Activated CD4-positive, alpha-beta memory T cell treated with anti-CD3 and anti-CD28 coated beads for 36 hours (primary cell): ENCODE results near the gene CASP6. TPM values are rescaled to one million over a fixed set of nuclear protein-coding genes. Genes with fewer than 3 reads are reported as not detected.
"Not testable (repeated sequence)": the region's sequence is repeated elsewhere in the genome, so short reads cannot be mapped to it uniquely, and the experiment has no call there.

Experiments used
- CTCF ChIA-PET: fragments of 350-600 bp; sonication (Branson Sonifier 250); formaldehyde crosslinking; loops from one replicate; lab custom pipeline; 2021; ENCODE audit warnings: antibody characterized with exemption, inconsistent platforms; lab: Charles Lee
- POLR2A ChIA-PET: fragments of 350-600 bp; sonication (Branson Sonifier 250); formaldehyde crosslinking; loops from one replicate; lab custom pipeline; 2021; ENCODE audit warnings: antibody characterized with exemption; lab: Charles Lee
- DNase-seq: peaks from one replicate; pipeline ENCODE4 v3.0.0-alpha.2; 2020
- H3K27ac Mint-ChIP-seq: one replicate; pipeline ENCODE4 v1.8.0; 2021; ENCODE audit warnings: mixed read lengths
- H3K27me3 Mint-ChIP-seq: one replicate; pipeline ENCODE4 v1.8.0; 2021; ENCODE audit warnings: mixed read lengths
- H3K36me3 Mint-ChIP-seq: one replicate; pipeline ENCODE4 v1.8.0; 2021; ENCODE audit warnings: mixed read lengths
- H3K4me1 Mint-ChIP-seq: one replicate; pipeline ENCODE4 v1.8.0; 2021; ENCODE audit warnings: low read depth, mixed read lengths
- H3K4me3 Mint-ChIP-seq: one replicate; pipeline ENCODE4 v1.8.0; 2021; ENCODE audit warnings: mild to moderate bottlenecking, mixed read lengths
- H3K9me3 Mint-ChIP-seq: one replicate; pipeline ENCODE4 v1.8.0; 2021; ENCODE audit warnings: mixed read lengths
- intact Hi-C: fragments of 100-400 bp; cut with micrococcal nuclease; formaldehyde crosslinking; loops from one replicate; pipeline ENCODE4 v1.15.1; 2023
- total RNA-seq, 2 experiments: library from RNA; stranded (reverse); gene quantifications; one replicate each; pipeline ENCODE4 v1.2.3, GENCODE V29; 2021

The CASP6 gene
- total RNA-seq, 2 experiments from 2014 or later, result 18.4 to 29.9 TPM

DNA sequence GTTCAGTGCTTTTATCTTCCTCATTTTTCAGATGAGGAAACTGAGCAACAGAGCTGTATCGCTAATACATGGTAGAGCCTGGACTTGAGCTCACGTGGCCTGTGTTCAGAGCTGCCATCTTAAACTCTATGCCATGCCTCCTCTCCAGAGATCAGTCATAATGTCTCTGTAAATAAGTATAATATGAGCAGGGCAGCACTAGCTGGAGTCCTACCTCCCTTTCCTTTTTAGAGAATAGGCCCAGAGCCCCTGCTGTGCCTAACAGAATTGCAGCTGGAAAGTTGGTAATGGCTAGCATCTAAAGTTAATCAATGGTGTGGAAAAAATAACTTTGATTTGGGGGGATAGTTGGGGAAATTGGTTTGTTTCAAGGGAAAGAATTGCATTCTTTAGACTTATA is 20.4 kb downstream of the CASP6 start:
- ChIA-PET CTCF (interaction anchor here (2.0 kb wide), 1 partner anchor 20 kb away, joined by 4 read pairs; no protein-coding TSS in a partner anchor), POLR2A (interaction anchor here (0.7 kb wide), 1 partner anchor 19 kb away, joined by 3 read pairs; no protein-coding TSS in a partner anchor)
- DNase-seq, result no peak
- Mint-ChIP-seq H3K4me3 (no peak overlapping the region), H3K9me3 (no peaks in the 10 kb centered on the region), H3K27ac (no peak overlapping the region), H3K4me1 (peaks cover 30% of the 10 kb centered on the region), H3K27me3 (no peaks in the 10 kb centered on the region), H3K36me3 (peaks cover 32% of the 10 kb centered on the region)
- intact Hi-C loops, result no loop called here

DNA sequence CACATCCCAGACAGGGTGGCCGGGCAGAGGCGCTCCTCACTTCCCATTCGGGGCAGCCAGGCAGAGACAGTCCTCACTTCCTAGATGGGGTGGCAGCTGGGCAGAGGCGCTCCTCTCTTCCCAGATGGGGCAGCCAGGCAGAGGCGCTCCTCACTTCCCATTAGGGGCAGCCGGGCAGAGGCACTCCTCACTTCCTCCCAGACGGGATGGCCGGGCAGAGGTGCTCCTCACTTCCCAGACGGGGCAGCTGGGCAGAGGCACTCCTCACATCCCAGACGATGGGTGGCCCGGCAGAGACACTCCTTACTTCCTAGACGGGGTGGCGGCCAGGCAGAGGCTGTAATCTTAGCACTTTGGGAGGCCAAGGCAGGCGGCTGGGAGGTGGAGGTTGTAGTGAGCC is 24.3 kb downstream of the CASP6 start:
- H3K4me3 Mint-ChIP-seq, CTCF ChIA-PET, H3K27me3 Mint-ChIP-seq, intact Hi-C loops, POLR2A ChIA-PET, H3K27ac Mint-ChIP-seq, H3K9me3 Mint-ChIP-seq, DNase-seq: not testable (repeated sequence)
- Mint-ChIP-seq H3K36me3 (peaks cover 20% of the 10 kb centered on the region), H3K4me1 (peaks cover 24% of the 10 kb centered on the region)

DNA sequence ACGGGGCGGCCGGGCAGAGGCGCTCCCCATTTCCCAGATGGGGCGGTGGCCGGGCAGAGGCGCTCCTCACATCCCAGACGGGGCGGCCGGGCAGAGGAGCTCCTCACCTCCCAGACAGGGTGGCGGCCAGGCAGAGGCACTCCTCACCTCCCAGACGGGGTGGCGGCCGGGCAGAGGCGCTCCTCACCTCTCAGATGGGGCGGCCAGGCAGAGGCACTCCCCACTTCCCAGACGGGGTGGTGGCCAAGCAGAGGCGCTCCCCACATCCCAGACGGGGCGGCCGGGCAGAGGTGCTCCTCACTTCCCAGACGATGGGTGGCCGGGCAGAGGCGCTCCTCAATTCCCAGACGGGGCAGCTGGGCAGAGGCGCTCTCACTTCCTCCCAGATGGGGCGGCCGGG is 24.8 kb downstream of the CASP6 start:
- peaks cover 20% of the 10 kb centered on the region for H3K36me3 Mint-ChIP-seq
- intact Hi-C loops, DNase-seq, POLR2A ChIA-PET, H3K27me3 Mint-ChIP-seq, H3K4me3 Mint-ChIP-seq, H3K9me3 Mint-ChIP-seq, H3K27ac Mint-ChIP-seq, CTCF ChIA-PET: not testable (repeated sequence)
- peaks cover 19% of the 10 kb centered on the region for H3K4me1 Mint-ChIP-seq

DNA sequence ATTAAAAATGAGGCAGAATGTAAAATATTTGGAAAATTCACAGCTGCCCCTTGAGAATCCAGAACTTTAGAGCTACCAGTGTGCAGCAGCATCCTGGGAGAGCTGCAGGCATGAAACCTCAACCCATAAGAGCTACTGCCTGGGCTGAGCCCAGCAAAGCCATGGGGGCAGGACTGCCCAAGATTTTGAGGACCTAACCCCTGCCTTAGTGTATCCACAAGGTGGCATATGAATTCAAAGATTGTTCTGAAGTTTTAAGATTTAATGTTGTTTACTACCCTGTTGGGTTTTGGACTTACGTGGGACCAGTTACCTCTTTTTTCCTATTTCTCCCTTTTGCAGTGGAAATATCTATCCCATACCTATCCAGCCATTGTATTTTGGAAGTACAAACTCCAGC is 26.4 kb downstream of the CASP6 start:
- Mint-ChIP-seq H3K9me3 (no peaks in the 10 kb centered on the region), H3K27ac (no peak overlapping the region), H3K4me1 (peaks cover 7% of the 10 kb centered on the region), H3K4me3 (no peak overlapping the region), H3K27me3 (no peaks in the 10 kb centered on the region), H3K36me3 (peaks cover 23% of the 10 kb centered on the region)
- POLR2A ChIA-PET, result no interaction called here
- CTCF ChIA-PET, result interaction anchor here (0.7 kb wide), 1 partner anchor 26 kb away, joined by 3 read pairs; no protein-coding TSS in a partner anchor
- intact Hi-C loops, result no loop called here
- no peak for DNase-seq

DNA sequence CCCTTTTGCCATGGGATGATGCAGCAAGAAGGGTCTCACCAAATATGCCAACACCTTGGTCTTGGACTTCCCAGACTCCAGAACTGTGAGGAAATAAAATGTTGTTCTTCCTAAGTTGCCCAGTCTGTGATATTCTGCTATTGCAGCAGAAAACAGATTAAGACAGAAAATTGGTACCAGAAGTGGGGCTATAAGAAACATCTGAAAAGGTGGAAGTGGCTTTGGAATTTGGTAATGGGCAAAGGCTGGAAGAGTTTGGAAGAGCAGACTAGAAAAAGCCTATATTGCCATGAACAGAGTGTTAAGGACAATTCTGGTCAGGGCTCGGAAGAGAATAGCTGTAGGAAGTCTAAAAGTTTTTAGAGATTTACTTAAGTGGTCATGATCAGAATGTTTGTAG is 27.4 kb downstream of the CASP6 start:
- Mint-ChIP-seq H3K27me3 (no peaks in the 10 kb centered on the region), H3K36me3 (peaks cover 33% of the 10 kb centered on the region), H3K4me1 (peaks cover 18% of the 10 kb centered on the region), H3K9me3 (peaks cover 10% of the 10 kb centered on the region), H3K27ac (no peak overlapping the region), H3K4me3 (no peak overlapping the region)
- intact Hi-C loops, result no loop called here
- POLR2A ChIA-PET, result no interaction called here
- CTCF ChIA-PET, result no interaction called here
- no peak for DNase-seq

DNA sequence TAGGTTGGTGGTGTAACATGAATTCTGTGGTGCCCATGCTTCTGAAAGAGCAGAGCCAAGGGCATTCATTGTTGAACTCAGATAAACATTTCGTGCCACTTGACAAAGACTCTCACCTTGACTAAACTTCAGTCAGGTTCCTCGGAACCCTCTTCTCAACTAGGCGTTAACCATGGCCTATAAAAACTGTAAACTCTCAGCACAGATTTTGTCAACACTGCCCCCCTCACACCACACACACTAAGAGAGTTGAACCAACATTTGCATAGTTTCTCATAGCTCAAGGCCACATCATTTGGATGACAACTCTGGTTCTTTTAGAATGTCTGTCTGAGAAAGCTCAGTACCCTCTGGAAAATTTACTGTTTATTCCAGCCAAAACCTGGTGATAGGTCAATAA is 28.1 kb downstream of the CASP6 start:
- CTCF ChIA-PET, result no interaction called here
- POLR2A ChIA-PET, result no interaction called here
- Mint-ChIP-seq H3K36me3 (peaks cover 36% of the 10 kb centered on the region), H3K4me3 (no peak overlapping the region), H3K4me1 (peaks cover 19% of the 10 kb centered on the region), H3K9me3 (peaks cover 13% of the 10 kb centered on the region), H3K27me3 (no peaks in the 10 kb centered on the region), H3K27ac (no peak overlapping the region)
- DNase-seq, result no peak
- intact Hi-C loops, result no loop called here

DNA sequence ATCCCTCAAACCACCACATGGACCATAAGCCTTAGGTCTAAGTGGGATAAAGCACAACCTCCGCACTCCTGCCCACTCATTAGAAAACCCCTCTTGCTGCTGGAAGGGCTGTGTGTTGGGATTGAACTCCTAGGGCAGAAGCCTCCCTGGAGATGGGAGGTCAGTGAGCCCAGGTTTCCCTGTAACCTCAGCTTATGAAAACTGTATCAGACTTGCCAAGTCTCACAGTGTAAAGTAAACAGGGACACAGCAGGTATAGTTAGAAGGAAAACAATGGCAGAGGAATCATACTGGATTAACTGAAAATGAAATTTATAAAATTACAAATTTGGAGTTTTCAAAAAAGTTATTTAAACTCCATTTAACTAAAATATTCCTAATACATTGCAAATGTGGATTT is 29.9 kb downstream of the CASP6 start:
- no peak for DNase-seq
- H3K4me1 Mint-ChIP-seq, result peaks cover 30% of the 10 kb centered on the region
- H3K27ac Mint-ChIP-seq, result no peak overlapping the region
- H3K36me3 Mint-ChIP-seq, result peaks cover 30% of the 10 kb centered on the region
- intact Hi-C loops, result no loop called here
- POLR2A ChIA-PET, result no interaction called here
- H3K27me3 Mint-ChIP-seq, result no peaks in the 10 kb centered on the region
- H3K4me3 Mint-ChIP-seq, result no peak overlapping the region
- CTCF ChIA-PET, result interaction anchor here (1.0 kb wide), 1 partner anchor 240 kb away, joined by 3 read pairs; no protein-coding TSS in a partner anchor
- peaks cover 13% of the 10 kb centered on the region for H3K9me3 Mint-ChIP-seq

DNA sequence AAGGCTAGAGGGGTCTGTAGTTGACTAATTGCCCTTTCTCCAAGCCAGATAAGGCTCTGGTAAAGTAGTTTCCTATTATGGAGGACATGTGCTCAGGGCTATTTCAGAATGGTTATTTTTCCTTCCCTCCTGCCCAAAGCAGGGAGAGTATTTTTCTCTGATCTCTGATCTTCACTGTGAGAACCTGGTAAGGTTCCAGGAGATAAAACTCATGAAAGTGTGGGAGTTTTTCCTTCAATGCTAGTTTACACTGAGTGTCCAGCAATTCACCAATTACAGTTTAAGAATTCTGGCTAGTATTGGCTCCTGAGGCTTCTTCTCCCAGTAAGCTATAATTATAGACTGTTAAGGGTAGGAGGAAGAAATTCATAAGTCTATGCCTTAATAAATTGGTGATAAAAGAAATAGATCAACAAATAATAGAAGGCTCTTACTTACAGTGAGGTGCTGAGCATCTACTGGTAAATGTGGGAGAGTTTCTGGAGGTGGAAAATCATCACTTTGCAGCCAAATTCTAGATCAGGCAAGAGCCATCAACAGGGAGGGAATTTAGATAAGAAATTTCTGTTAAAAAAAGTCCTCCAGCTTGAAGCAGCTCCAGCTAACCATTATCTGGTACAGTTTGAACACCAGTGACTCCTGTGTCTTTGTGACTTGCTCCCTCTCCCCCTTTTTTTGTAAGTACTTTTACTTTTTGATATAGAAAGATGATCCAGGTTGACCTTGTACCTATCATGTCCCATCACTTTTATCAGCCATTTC is 30.9 kb downstream of the CASP6 start:
- DNase-seq, result no peak
- Mint-ChIP-seq H3K27ac (no peak overlapping the region), H3K27me3 (no peaks in the 10 kb centered on the region), H3K36me3 (peaks cover 29% of the 10 kb centered on the region), H3K4me3 (no peak overlapping the region), H3K4me1 (peaks cover 37% of the 10 kb centered on the region), H3K9me3 (peaks cover 13% of the 10 kb centered on the region)
- ChIA-PET POLR2A (no interaction called here), CTCF (interaction anchor here (1.2 kb wide), 1 partner anchor 101 kb away, joined by 3 read pairs; no protein-coding TSS in a partner anchor)
- intact Hi-C loops, result no loop called here

DNA sequence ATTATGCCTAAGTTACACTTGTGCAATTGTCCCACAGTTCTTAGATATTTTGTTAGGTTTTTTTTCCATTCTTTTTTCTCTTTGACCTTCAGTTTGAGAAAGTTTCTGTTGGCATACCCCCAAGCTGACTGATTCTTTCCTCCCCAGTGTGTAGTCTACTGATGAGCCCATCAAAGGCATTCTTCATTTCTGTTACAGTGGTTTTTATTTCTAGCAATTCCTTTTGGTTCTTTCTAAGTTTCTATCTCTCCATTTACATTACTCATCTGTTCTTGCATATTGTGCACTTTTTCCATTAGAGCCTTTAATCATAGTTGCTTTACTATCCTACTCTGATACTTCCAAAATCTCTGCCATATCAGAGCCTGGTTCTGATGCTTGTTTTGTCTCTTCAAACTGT is 31.9 kb downstream of the CASP6 start:
- intact Hi-C loops, result no loop called here
- Mint-ChIP-seq H3K4me1 (peaks cover 47% of the 10 kb centered on the region), H3K36me3 (peaks cover 27% of the 10 kb centered on the region), H3K27me3 (no peaks in the 10 kb centered on the region), H3K4me3 (no peak overlapping the region), H3K27ac (peak overlapping the region; percentile 18), H3K9me3 (peaks cover 13% of the 10 kb centered on the region)
- ChIA-PET CTCF (interaction anchor here (1.2 kb wide), 1 partner anchor 100 kb away, joined by 3 read pairs; no protein-coding TSS in a partner anchor), POLR2A (no interaction called here)
- no peak for DNase-seq

DNA sequence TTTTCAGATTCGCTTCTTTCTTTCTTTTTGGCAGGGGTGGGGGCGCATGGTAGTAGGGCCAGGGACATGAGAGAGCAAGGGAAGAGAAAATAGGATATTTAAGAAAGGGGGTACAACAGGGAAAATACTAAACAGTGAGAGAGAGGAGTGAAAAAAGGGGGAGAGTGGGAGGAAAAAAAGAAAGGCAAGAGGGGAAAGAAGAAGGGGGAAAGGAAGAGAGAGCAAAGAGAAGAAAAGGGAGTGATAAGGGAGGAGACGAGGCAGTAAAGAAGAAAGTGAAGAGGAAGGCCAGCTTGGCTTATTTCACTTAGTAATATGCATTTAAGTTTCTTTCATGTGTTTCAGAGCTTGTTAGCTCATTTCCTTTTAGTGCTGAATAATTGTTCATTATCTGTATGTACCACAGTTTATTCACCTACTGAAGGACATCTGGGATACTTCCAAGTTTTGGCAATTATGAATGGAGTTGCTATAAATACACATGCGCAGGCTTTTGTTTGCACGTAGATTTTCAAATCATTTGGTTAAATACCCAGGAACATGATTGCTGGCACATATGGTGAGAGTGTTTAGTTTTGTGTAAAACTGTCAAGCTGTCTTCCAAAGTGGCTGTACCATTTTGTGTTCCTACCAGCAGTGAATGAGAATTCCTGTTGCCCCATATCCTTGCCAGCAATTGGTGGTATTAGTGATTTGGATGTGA is 37.3 kb downstream of the CASP6 start:
- DNase-seq, result no peak
- ChIA-PET POLR2A (no interaction called here), CTCF (no interaction called here)
- Mint-ChIP-seq H3K4me1 (peaks cover 48% of the 10 kb centered on the region), H3K9me3 (peaks cover 3% of the 10 kb centered on the region), H3K27ac (no peak overlapping the region), H3K27me3 (no peaks in the 10 kb centered on the region), H3K4me3 (no peak overlapping the region), H3K36me3 (peaks cover 12% of the 10 kb centered on the region)
- intact Hi-C loops, result loop anchor here (10.0 kb wide), 1 partner anchor 299 kb away; no protein-coding TSS in a partner anchor

DNA sequence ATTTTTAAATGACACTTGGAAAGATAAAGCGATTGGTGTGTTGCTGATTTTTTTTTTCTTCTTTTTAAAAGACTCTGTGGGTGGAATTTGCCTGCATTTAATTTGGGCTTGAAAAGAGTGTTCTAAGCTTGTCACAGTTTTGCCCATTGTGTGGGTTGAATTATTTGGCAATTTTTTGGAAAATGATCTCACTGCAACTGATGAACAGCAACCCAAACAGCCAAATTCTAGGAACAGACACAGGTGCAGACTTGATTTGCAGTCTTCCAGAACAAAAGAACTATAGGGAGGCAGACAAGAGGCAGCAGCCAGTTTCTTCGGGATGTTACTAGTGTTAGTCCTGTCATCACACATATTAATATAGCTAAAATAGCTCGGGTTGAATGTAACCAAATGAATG is 40.5 kb downstream of the CASP6 start:
- H3K9me3 Mint-ChIP-seq, result no peaks in the 10 kb centered on the region
- POLR2A ChIA-PET, result interaction anchor here (0.6 kb wide), 1 partner anchor 54 kb away, joined by 3 read pairs; no protein-coding TSS in a partner anchor
- H3K27ac Mint-ChIP-seq, result no peak overlapping the region
- no peak for DNase-seq
- CTCF ChIA-PET, result interaction anchor here (1.0 kb wide), 1 partner anchor 230 kb away, joined by 3 read pairs; no protein-coding TSS in a partner anchor
- H3K27me3 Mint-ChIP-seq, result no peaks in the 10 kb centered on the region
- H3K4me3 Mint-ChIP-seq, result no peak overlapping the region
- intact Hi-C loops, result loop anchor here (10.0 kb wide), 1 partner anchor 302 kb away; no protein-coding TSS in a partner anchor
- peaks cover 35% of the 10 kb centered on the region for H3K4me1 Mint-ChIP-seq
- H3K36me3 Mint-ChIP-seq, result peaks cover 5% of the 10 kb centered on the region

DNA sequence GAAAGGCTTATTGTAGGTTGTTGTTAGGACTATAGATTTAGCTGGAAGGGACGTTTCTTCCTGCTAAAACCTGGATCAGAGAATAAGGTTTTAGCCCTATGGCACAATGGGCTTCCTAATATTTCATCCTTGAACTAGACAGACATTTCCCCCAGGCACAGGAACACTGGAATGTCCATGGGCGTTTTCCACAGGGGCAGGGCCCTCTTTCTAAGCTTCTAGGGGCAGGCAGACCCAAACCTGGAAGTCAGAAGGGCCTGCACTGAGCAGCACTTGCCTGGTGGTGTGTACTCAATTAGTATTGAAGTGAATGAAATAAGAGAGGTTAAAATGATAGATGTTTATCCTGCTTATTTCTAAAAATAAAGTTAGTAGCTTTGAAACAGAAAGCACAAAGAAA is 41.1 kb downstream of the CASP6 start:
- POLR2A ChIA-PET, result interaction anchor here (0.6 kb wide), 1 partner anchor 53 kb away, joined by 3 read pairs; no protein-coding TSS in a partner anchor
- H3K9me3 Mint-ChIP-seq, result no peaks in the 10 kb centered on the region
- peaks cover 5% of the 10 kb centered on the region for H3K36me3 Mint-ChIP-seq
- CTCF ChIA-PET, result no interaction called here
- intact Hi-C loops, result loop anchor here (10.0 kb wide), 1 partner anchor 303 kb away; no protein-coding TSS in a partner anchor
- no peak overlapping the region for H3K27ac Mint-ChIP-seq
- no peak for DNase-seq
- H3K4me3 Mint-ChIP-seq, result no peak overlapping the region
- no peaks in the 10 kb centered on the region for H3K27me3 Mint-ChIP-seq
- H3K4me1 Mint-ChIP-seq, result peaks cover 35% of the 10 kb centered on the region
